D721Med (cell line): Measurements from ENCODE around the gene PI4KA.

ENCODE experiments used
- DNase-seq: peaks from one replicate; pipeline ENCODE4 v3.0.0; 2011; ENCODE audit warnings: low spot score; ENCODE audit not compliant: insufficient read length
- FAIRE-seq: peaks from 2 replicates; lab custom pipeline; 2011; peaks lifted over from hg19 to GRCh38; lab: Jason Lieb, UNC
- TF ChIP-seq, protein P1 (sequence below): IDR thresholded peaks from 2 replicates; pipeline ENCODE4 v1.5.1; 2012; ENCODE audit warnings: mild to moderate bottlenecking, control low read depth; ENCODE audit not compliant: insufficient read depth; ENCODE audit errors: missing control alignments

PI4KA gene

GRCh38 chr22:20873214-20873613 is 14.6 kb upstream of the PI4KA start:
- FAIRE-seq = no peak
- DNase-seq = no peak
- TF ChIP-seq, protein P1, sequence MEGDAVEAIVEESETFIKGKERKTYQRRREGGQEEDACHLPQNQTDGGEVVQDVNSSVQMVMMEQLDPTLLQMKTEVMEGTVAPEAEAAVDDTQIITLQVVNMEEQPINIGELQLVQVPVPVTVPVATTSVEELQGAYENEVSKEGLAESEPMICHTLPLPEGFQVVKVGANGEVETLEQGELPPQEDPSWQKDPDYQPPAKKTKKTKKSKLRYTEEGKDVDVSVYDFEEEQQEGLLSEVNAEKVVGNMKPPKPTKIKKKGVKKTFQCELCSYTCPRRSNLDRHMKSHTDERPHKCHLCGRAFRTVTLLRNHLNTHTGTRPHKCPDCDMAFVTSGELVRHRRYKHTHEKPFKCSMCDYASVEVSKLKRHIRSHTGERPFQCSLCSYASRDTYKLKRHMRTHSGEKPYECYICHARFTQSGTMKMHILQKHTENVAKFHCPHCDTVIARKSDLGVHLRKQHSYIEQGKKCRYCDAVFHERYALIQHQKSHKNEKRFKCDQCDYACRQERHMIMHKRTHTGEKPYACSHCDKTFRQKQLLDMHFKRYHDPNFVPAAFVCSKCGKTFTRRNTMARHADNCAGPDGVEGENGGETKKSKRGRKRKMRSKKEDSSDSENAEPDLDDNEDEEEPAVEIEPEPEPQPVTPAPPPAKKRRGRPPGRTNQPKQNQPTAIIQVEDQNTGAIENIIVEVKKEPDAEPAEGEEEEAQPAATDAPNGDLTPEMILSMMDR = no peak

GRCh38 chr22:20869234-20869633 is 10.6 kb upstream of the PI4KA start:
- DNase-seq = no peak
- TF ChIP-seq, protein P1 = no peak
- no peak for FAIRE-seq

GRCh38 chr22:20868025-20868962 is 9.7 kb upstream of the PI4KA start:
- DNase-seq (no peak), FAIRE-seq (no peak)
- TF ChIP-seq, protein P1 = no peak

GRCh38 chr22:20867179-20868024 is 8.8 kb upstream of the PI4KA start:
- TF ChIP-seq, protein P1 = no peak

GRCh38 chr22:20866736-20867135 is 8.1 kb upstream of the PI4KA start:
- no peak for DNase-seq
- TF ChIP-seq, protein P1 = no peak
- no peak for FAIRE-seq

More at GRCh38 chr22:20867179-20868024, 8.8 kb upstream of the PI4KA start:
- no peak for DNase-seq
- no peak for FAIRE-seq

- DNase-seq (no peak), FAIRE-seq (no peak)
- TF ChIP-seq, protein P1 = no peak
Measured at GRCh38 chr22:20865875-20866445, 7.3 kb upstream of the PI4KA start.
